Tibial artery (tissue), 4 donors: Measurements from ENCODE around the gene SCNN1B.

Experiments used
- DNase-seq, 2 donors: peaks; one replicate each; pipeline ENCODE4 v3.0.0-alpha.2; 2019
- H3K27ac ChIP-seq, 2 donors: fragments of 200-600 bp; sonication (generic) in 1 of 2; 1 replicate in 1 of 2; 2 replicates in 1 of 2; pipeline ENCODE4 v1.5.1; 2018 to 2019; ENCODE audit warnings: mild to moderate bottlenecking in 1 of 2
- H3K27me3 ChIP-seq, 2 donors: fragments of 200-600 bp; sonication (generic) in 1 of 2; one replicate each; pipeline versions ENCODE4 v1.5.1 to v1.6.0; 2016 to 2019
- H3K36me3 ChIP-seq, 3 donors: fragments of 200-600 bp; sonication (generic) in 2 of 3; one replicate each; pipeline ENCODE4 v1.5.1; 2016 to 2019; ENCODE audit warnings: mild to moderate bottlenecking in 2 of 3
- H3K4me1 ChIP-seq, 4 donors: fragments of 200-600 bp; sonication (generic) in 2 of 4; 1 replicate in 3 of 4; 2 replicates in 1 of 4; pipeline ENCODE4 v1.5.1; 2016 to 2019
- H3K4me3 ChIP-seq, 2 donors: fragments of 200-600 bp; sonication (generic) in 1 of 2; 1 replicate in 1 of 2; 2 replicates in 1 of 2; pipeline ENCODE4 v1.5.1; 2018 to 2019; ENCODE audit warnings: mild to moderate bottlenecking in 2 of 2
- H3K9me3 ChIP-seq, 3 donors: fragments of 200-600 bp; sonication (generic) in 1 of 3; one replicate each; pipeline ENCODE4 v1.5.1; 2016 to 2019
- intact Hi-C: fragments of 100-400 bp; cut with DNase I; formaldehyde crosslinking; loops from one replicate; pipeline ENCODE4 v1.15.0; 2023; ENCODE audit warnings: low total_unique reads
- TF ChIP-seq, protein P1 (sequence below), 2 experiments: fragments of 200-600 bp in 1 of 2; fragments of 450-650 bp in 1 of 2; IDR thresholded peaks; one replicate each; pipeline ENCODE4 v1.5.1; 2017 to 2019; ENCODE audit warnings: antibody characterized with exemption in 2 of 2, mild to moderate bottlenecking in 1 of 2, moderate library complexity in 1 of 2

The SCNN1B gene

GRCh38 chr16:23353440-23353839 is 51.3 kb downstream of the SCNN1B start:
- no peak overlapping the region for H3K4me3 ChIP-seq

DNA sequence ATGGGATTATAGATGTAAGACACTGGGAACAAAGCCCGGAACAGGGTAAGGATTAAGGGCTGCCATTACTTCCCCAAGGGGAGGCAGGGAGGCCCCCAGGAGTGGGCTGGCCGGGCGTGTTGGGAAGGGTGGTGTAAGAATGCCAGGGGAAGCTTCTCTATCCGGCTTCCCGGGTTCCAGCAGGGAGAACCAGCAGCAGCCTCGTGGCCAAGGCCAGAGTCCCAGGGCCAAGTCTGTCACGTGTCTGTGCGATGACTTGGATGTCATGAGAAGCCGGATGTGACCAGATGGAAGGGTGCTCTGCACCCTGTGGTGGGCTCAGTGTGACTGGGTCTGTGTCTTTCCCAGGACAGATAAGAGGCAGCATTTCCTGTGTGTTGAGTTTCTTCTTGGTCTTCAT is 52.1 kb downstream of the SCNN1B start:
- H3K27ac ChIP-seq: no peak overlapping the region
- no peak overlapping the region for H3K4me3 ChIP-seq
- H3K27me3 ChIP-seq: peaks cover 0 to 18% of the 10 kb centered on the region in 2 donors
- no peaks in the 10 kb centered on the region for H3K9me3 ChIP-seq
- no peaks in the 10 kb centered on the region for H3K4me1 ChIP-seq
- intact Hi-C loops: no loop called here
- TF ChIP-seq, protein P1, sequence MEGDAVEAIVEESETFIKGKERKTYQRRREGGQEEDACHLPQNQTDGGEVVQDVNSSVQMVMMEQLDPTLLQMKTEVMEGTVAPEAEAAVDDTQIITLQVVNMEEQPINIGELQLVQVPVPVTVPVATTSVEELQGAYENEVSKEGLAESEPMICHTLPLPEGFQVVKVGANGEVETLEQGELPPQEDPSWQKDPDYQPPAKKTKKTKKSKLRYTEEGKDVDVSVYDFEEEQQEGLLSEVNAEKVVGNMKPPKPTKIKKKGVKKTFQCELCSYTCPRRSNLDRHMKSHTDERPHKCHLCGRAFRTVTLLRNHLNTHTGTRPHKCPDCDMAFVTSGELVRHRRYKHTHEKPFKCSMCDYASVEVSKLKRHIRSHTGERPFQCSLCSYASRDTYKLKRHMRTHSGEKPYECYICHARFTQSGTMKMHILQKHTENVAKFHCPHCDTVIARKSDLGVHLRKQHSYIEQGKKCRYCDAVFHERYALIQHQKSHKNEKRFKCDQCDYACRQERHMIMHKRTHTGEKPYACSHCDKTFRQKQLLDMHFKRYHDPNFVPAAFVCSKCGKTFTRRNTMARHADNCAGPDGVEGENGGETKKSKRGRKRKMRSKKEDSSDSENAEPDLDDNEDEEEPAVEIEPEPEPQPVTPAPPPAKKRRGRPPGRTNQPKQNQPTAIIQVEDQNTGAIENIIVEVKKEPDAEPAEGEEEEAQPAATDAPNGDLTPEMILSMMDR (IDR thresholded peaks at IDR 0.05): no peak
- DNase-seq: peak in 1 of 2 donors; percentile 34
- H3K36me3 ChIP-seq: no peaks in the 10 kb centered on the region

More at GRCh38 chr16:23353440-23353839, 51.3 kb downstream of the SCNN1B start:
- Histone ChIP-seq H3K27ac (no peak overlapping the region), H3K9me3 (no peaks in the 10 kb centered on the region), H3K27me3 (peaks cover 0 to 19% of the 10 kb centered on the region in 2 donors), H3K4me1 (no peaks in the 10 kb centered on the region), H3K36me3 (no peaks in the 10 kb centered on the region)
- DNase-seq: peak in 1 of 2 donors; percentile 19
- intact Hi-C loops: no loop called here
- TF ChIP-seq, protein P1 (IDR thresholded peaks at IDR 0.05): no peak

- Histone ChIP-seq H3K27ac (no peak overlapping the region), H3K4me1 (no peaks in the 10 kb centered on the region), H3K27me3 (peaks cover 0 to 21% of the 10 kb centered on the region in 2 donors), H3K36me3 (no peaks in the 10 kb centered on the region), H3K9me3 (no peaks in the 10 kb centered on the region), H3K4me3 (no peak overlapping the region)
- intact Hi-C loops: no loop called here
- peak in 1 of 2 donors; percentile 51 for DNase-seq
- TF ChIP-seq, protein P1 (IDR thresholded peaks at IDR 0.05): no peak
Observed at GRCh38 chr16:23355106-23355670, 53.1 kb downstream of the SCNN1B start.

- TF ChIP-seq, protein P1 (IDR thresholded peaks at IDR 0.05): no peak
- Histone ChIP-seq H3K4me1 (no peaks in the 10 kb centered on the region), H3K4me3 (no peak overlapping the region), H3K9me3 (no peaks in the 10 kb centered on the region), H3K36me3 (no peaks in the 10 kb centered on the region), H3K27ac (no peak overlapping the region), H3K27me3 (peaks cover 0 to 15% of the 10 kb centered on the region in 2 donors)
- intact Hi-C loops: no loop called here
- peak in 1 of 2 donors; percentile 17 for DNase-seq
Observed at GRCh38 chr16:23356941-23357340, 54.8 kb downstream of the SCNN1B start.

- Histone ChIP-seq H3K27ac (no peak overlapping the region), H3K36me3 (no peaks in the 10 kb centered on the region), H3K9me3 (no peaks in the 10 kb centered on the region), H3K27me3 (peaks cover 0 to 15% of the 10 kb centered on the region in 2 donors), H3K4me1 (no peaks in the 10 kb centered on the region), H3K4me3 (no peak overlapping the region)
- TF ChIP-seq, protein P1 (IDR thresholded peaks at IDR 0.05): no peak
- intact Hi-C loops: no loop called here
- DNase-seq: peak in 1 of 2 donors; percentile 34
Observed at GRCh38 chr16:23357761-23358290, 55.7 kb downstream of the SCNN1B start.
